ENCODE results near the gene PAX6.

GRCh38 chr11:31803813-31804311, 7.3 kb downstream of the PAX6 start:
- TF ChIP-seq CTCF (IDR thresholded peaks at IDR 0.05): no peak
- no peak for TF ChIP-seq CEBPB (IDR thresholded peaks at IDR 0.05)
- no peak for TF ChIP-seq POLR2A (IDR thresholded peaks at IDR 0.05; ENCODE audit: low read length)
- TF ChIP-seq RNF2 (IDR thresholded peaks at IDR 0.05; ENCODE audit: borderline replicate concordance, low read depth): no peak
- TF ChIP-seq RAD21 (conservative IDR thresholded peaks at IDR 0.05 in 1 of 2, IDR thresholded peaks at IDR 0.05 in 1 of 2): no peak
- no peak for TF ChIP-seq CHD4 (IDR thresholded peaks at IDR 0.05; ENCODE audit: borderline replicate concordance)
- TF ChIP-seq ZC3H11A (IDR thresholded peaks at IDR 0.05): no peak
- TF ChIP-seq BHLHE40 (IDR thresholded peaks at IDR 0.05; ENCODE audit: low read depth, low read length): no peak
